Measurements from ENCODE around the gene TTC24.
"Not testable (repeated sequence)": the region's sequence is repeated elsewhere in the genome, so short reads cannot be mapped to it uniquely, and the experiment has no call there.

The TTC24 gene

GRCh38 chr1:156555715-156556114 lies 23.8 kb upstream of the TTC24 start:
- no peak for DNase-seq

GRCh38 chr1:156556354-156556753 lies 23.2 kb upstream of the TTC24 start:
- DNase-seq = no peak

GRCh38 chr1:156559086-156559796 lies 20.3 kb upstream of the TTC24 start:
- DNase-seq = no peak

DNA sequence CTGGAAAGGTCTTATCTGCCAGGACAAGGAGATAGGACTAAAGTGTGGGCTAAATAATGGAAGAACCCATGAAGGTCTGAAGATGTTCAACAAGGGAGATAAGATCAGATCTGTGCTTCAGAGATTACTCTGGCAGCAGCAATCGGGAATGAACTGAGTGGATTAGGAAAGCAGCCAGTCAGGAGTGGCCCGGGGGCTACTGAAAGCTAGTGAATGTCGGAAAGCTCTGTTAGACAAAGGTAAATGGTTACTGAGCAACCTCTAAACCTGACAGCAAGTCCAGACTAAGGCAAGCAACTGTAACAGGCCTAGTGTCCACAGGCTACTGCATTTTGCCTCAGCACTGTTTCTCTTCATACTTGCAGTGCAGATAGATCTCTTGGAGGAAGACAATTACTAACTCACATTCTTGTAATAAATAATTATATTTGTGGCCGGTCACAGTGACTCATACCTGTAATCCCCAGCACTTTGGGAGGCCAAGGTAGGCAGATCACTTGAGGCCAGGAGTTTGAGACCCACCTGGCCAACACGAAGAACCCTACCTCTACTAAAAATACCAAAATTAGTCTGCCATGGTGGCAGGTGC lies 19.6 kb upstream of the TTC24 start:
- no peak for DNase-seq

GRCh38 chr1:156560585-156561163 lies 18.8 kb upstream of the TTC24 start:
- no peak for DNase-seq

DNA sequence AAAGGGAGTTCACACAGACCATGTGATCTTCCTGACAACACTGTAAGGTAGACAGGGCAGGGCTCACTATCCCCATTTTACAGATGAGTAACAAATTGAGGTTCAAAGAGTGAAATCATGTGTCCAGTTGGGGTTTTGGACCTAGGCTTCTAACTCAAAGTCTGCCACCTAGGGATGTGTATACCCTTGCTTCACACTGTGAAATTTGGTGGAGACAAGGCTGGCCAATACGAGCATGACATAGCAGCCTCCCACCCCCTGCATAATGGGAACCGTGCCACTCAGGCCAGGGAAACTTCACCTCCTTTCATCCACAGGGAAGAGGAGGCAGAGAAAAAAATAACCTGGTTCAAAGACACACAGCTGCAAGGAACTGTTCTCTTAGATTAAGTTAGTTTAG lies 14.0 kb upstream of the TTC24 start:
- no peak for DNase-seq

DNA sequence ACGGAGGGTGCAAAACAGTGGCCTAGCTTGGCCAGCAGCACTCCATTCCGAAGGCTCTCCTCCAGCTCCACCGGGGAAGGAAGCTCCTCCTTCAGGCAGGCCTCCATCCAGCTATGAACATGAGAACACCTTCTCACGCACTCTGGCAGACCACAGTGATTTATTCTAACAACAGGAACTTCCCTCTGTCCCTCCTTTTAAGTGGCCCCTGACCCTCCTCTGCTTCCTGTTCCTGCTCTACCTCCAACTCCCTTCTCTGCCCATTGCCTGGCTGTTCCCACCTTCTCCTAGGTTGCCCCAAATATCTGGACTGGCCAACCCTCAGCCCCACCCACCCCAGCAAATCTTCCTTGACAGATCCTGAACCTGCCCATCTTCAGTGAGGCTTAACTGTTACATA lies 13.1 kb upstream of the TTC24 start:
- no peak for DNase-seq

DNA sequence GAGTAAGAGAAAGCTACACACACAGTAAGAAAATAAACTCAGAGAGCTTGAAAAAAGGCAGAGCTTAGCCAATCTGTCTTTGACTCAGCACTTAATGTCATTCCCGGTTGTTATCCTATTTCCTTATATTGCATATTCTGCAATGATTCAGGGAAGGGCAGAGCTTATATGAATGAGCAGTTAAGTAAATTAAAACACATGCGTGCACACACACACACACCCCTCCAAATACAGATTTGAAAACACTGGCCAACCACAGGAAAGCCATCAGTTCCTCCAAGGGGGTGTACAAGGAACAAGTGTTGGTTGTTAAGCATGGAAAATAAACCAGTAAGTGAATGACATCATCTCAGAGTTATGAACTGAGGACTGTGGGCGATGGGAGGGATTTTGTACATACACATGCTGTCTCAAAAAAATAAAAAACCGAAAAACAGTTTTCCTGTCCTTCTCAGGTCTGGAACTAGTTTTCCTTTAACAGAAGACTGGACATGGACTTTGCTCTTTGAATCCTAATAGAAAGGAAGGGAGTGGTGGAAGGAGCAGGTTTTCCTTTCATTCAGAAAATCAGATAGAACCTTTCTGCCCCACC lies 8.2 kb upstream of the TTC24 start:
- no peak for DNase-seq

DNA sequence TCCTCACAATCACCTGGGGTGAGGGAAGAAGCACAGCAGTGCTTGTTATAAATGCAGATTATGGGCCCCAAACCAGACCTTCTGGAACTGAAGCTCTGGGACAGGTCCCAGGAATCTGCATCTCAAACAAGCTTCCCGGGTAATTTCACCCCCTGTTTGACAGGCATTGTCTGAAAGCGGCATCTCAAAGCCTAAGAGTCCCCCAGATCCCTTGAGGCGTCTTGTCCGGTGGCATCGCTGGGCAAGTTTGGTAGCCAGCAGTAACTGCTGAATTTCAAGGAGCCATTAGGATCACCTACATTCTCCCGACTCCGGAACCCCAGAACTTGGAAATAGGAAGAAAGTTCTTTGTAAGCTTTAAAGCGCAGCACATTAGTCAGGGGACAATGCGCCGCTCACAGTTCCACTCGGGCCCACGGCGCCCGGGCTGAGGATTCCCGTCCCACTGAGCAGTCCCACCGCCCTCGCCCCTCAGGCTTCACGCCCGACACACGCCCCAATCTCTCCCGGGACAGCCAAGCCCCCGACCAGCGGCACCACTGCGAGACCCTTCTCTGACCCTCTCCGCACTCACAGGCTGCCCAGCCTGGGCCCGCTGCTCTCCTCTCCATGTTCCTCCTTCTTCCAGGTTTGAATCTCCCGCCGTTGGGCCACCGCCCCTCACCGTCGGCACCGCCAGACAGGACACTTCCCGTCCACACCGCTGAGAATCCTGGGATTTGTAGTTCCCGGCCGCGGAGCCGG lies 7.4 kb upstream of the TTC24 start, which contains the start of gene IQGAP3:
TSS of gene IQGAP3 (minus strand) at position 647 of the 744 bp plus-strand sequence. CDS start at position 611, 36 bp downstream.
- DNase-seq = peak; percentile 47

GRCh38 chr1:156572663-156573018 lies 6.9 kb upstream of the TTC24 start:
- no peak for DNase-seq

- no peak for DNase-seq
These were observed 5.4 kb upstream of the TTC24 start for GRCh38 chr1:156574039-156574633.

DNA sequence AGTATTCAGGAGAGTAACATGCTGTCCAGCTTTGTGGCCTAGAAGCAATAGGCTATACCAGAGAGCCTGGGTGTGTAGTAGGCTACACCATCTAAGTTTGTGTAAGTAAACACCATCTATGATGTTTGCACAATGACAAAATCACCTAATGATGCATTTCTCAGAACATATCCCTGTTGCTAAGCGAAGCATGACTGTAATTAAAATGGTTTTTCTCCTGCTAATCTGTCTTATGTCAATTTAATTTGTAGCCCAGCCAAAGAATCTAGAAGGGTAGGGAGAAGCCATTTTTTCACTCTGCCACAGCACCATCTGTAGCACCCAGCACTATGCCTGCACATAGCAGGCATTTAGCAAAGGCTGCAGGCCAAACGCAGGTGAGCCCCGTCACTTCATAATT lies 2.0 kb upstream of the TTC24 start:
- peak; percentile 93 for DNase-seq

GRCh38 chr1:156578055-156578454 lies 1.5 kb upstream of the TTC24 start:
- DNase-seq = no peak

DNA sequence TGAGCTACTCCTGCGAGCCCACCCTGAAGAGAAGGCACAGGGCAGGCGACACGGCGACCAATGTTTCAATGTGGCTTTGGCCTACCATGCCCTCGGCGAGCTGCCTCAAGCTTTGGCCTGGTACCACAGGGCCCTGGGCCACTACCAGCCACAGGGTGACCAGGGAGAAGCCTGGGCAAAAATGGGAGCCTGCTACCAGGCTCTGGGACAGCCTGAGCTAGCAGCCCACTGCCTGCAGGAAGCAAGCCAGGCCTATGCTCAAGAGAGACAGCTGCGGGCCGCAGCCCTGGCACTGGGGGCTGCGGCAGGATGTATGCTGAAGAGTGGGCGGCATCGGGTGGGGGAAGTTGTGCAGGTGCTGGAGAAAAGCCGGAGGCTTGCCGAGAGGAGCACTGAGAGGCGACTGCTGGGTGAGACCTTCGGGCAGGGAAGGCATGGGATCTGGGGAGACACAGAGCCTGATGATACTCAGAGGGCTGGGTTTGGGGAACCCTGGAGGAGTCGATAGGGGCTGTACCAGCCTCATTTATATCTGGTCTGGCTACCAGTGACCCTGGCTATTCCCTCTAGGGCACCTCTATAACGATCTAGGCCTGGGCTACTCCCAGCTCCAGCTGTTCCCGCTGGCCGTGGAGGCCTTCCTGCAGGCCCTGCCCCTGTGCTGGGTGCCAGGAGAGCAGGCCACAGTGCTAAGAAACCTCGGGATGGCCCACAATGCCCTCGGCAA lies 2.3 kb downstream of the TTC24 start:
- no peak for DNase-seq

DNA sequence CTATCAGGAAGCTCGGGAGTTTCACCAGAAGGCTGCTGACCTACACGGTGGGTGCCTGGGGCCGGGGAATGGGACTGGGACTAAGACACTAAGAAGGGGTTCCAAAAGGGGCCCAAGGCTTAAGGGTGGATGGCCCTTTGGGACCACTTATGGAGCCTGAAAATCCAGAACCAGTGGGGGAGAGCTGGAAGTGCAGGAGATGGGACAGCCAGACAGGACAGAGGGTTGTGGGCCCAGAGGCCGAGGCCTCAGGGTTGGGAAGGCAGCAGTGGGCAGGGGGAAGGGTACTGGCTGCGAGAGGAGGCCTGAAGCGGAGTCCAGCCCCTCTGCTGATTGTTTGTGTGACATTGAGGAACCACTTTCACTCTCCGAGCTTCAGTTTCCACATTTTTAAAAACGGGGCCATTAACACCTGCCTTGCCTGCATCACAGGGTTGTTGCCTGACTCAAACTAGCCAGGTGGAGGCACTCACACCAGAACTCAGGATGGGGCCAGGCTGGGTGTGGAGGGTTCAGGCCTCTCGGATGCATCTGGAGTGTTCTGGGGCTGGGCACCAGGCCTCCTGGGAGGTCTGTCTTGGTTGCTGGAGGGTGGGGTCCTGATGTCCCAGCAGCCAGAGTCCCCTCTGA lies 3.0 kb downstream of the TTC24 start:
- DNase-seq = no peak

DNA sequence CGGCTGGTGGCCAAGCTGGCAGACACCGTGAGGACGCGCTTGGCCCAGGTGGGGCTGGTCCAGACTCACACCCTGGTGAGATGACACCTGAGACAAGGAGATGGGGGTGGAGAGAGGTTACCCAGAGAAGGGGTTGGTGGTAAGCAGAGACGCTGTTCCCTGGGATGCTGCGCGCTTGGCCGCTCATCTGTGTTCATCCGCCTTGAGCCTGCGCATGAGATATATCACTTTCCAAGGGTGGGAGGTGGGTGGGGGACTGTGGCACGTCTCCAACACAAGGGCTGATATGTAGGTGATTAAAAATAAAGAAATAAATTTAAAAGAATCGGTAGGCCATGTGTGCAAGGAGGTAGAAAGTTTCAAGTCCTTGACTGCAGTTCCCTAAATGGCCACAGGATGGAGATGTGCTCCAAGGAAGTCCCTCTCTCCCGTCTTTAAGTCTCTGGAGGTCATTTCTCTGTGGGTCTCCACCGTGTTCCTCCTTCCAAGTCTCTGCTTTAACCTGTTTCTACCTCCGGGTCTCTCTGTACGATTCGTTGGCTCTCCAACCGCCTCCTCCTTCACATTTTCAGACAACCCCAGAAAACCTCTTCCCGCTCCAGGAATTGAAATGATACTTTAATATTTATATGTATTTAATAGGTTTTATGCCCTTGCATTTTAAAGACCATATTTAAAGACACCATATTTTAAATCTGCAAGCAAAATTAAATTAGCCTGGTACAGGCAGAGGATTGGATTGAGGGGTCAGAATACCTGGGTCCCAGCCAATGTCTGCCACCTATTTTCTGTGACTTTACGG lies 4.5 kb downstream of the TTC24 start:
- peak; percentile 30 for DNase-seq

DNA sequence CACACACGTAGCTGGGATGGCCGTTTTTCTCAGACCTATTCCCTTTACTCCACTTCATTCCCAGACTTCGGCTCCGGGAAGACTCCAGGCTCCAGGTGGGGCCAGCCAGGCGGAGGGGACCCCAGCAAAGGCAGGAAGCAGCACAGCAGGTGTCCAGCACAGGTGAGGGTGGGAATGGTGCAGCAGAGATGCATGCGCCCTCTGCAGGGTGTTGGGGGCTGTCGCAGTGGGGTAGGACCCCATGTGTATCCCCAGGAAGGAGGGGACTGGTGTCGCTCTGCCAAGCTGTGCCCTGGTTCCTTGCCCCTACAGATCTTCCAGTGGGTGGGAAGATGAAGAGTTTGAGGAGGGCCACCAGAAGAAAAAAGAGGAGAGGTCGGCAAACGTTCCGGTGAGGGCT lies 5.3 kb downstream of the TTC24 start:
- DNase-seq = no peak

DNA sequence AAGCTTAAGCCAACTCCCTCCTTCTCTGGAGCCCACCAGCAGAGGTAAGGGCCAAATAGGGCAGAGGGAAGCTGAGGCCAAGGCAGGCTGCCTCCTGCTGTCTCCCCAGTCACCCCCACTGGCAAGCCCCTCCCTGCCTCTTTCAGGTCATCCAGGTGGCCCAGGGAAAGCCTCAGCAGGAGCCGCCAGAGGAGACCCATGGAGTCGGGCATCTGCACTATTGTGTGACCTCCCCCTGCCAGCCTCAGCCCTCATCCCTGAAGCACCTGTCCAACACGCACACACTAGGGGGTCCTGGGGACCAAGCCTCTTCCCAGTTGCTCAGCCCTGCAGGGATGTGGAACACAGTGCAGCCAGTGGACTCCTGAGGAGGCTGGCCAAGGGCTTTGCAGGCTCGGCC lies 6.8 kb downstream of the TTC24 start:
- DNase-seq = no peak

- no peak for DNase-seq
These were observed 7.5 kb downstream of the TTC24 start for GRCh38 chr1:156586892-156587477.

DNA sequence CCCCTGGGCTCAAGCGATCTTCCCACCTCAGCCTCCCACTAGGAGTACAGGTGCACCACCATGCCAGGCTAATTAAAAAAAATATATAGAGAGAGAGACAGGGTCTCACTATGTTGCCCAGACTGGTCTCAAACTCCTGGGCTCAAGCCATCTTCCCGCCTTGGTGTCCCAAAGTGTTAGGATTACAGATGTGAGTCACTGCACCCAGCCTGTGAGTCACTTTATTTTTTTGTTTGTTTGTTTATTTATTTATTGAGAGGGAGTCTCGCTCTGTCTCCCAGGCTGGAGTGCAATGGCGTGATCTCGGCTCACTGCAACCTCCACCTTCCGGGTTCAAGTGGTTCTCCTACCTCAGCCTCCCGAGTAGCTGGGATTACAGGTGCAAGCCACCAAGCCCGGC lies 8.4 kb downstream of the TTC24 start:
- not testable (repeated sequence) for DNase-seq

DNA sequence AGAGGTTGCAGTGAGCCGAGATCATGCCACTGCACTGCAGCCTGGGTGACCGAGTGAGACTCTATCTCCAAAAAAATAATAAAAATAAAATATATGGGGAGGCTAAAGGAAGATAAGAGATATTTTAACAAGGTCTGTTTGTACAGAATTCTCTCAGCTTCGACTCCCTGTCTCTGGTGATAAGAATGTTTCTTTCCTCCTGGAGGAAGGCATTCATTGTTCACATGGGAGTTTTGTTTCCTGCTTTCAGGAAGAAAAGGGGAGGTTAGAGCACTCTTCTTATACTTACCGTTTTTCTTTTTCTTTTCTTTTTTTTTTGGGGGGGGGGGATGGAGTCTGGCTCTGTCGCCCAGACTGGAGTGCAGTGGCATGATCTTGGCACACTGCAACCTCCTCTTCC lies 10.0 kb downstream of the TTC24 start:
- no peak for DNase-seq

All from NCI-H2081 treated with DMSO at 0.1 percent for 48 hours (cell line).